Right renal cortex interstitium (tissue), 3 donors: ENCODE results near the gene CDHR3. TPM values are rescaled to one million over a fixed set of nuclear protein-coding genes. Genes with fewer than 3 reads are reported as not detected.

Source experiments
- DNase-seq, 3 donors: peaks; one replicate each; pipeline ENCODE4 v3.0.0-alpha.2; 2013; ENCODE audit warnings: low read depth in 3 of 3, low spot score in 2 of 3
- polyA plus RNA-seq, 3 donors: library from polyadenylated mRNA; unstranded; fragments of 120-200 nt; gene quantifications; one replicate each; pipeline ENCODE4 v1.2.1, GENCODE V29; 2013; ENCODE audit not compliant: insufficient read length in 3 of 3

The CDHR3 gene
- polyA plus RNA-seq, 3 donors: 4.8 to 5.9 (median 5.0) TPM

GRCh38 chr7:106061301-106061979 lies 98.4 kb downstream of the CDHR3 start:
- no peak for DNase-seq

GRCh38 chr7:106062006-106062405 lies 98.9 kb downstream of the CDHR3 start:
- DNase-seq: no peak

GRCh38 chr7:106062521-106062931 lies 99.5 kb downstream of the CDHR3 start:
- DNase-seq: no peak

GRCh38 chr7:106063024-106063423 lies 100.0 kb downstream of the CDHR3 start:
- no peak for DNase-seq

DNA sequence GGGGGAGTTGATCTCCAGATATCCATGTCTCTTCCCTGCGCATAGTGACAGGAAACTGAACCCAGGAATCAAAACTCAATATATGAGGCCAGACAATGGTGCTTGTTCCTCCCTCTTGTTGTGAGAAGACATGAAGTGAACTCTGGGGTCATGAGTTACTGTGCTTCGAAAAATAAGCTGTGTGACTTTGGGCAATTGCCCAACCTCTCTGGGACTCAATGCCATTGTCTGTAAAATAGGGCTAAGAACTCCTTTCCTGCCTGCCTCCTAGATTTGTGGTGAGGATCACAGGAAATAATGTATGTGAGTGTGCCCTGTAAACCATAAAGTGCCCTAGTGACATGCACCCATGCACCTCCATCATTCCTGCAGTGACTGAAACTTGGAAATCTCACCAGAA lies 100.6 kb downstream of the CDHR3 start:
- DNase-seq: no peak

- DNase-seq: no peak
Measured at GRCh38 chr7:106064316-106064715, 101.3 kb downstream of the CDHR3 start.

GRCh38 chr7:106064771-106065574 lies 101.9 kb downstream of the CDHR3 start:
- no peak for DNase-seq

DNA sequence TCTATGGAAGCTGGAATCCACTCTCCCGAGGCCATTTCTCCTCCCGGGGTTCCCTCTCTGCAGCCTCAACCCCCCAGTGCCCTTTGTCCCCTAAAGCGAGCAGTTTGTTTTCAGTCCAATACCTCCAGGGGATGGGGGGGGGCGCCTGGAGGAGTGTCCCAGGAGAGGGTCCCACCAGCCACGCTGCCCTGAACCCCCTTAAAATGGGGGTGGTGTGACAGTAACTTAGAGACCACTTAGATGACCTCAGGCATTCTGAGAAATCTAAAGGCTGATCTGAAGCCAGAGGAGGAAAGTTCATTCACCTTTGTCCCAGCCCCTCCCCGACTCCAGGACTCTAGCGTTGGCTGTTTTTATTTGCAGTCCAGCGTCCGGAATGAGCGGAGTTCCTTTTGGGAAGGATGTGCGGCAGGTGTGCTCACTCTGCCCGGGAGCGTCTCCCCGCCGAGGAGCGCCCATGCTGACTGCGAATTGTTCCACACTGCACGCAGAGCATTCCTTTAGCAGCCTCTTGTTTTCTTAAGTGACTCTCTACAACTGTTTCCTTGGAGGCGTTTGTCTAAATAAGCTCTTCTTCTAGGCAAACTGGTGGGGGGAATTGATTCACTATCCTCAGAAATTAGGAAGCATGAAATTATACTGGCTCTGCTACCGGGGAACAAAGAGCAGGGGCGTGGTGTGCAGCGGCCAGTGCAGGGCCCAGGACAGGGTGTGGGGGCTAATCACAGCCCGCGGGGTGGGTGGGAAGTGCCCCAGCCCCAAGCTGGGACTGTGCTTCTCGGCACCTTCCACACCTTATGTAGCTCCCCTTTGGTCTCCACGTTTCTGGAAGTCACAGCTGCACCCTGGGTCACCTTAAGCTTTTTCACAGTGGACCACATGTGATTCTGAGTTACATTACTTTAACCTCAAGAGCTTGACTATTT lies 102.8 kb downstream of the CDHR3 start:
- DNase-seq: no peak

GRCh38 chr7:106067678-106068077 lies 104.6 kb downstream of the CDHR3 start:
- DNase-seq: no peak

GRCh38 chr7:106068538-106068961 lies 105.5 kb downstream of the CDHR3 start:
- no peak for DNase-seq

DNA sequence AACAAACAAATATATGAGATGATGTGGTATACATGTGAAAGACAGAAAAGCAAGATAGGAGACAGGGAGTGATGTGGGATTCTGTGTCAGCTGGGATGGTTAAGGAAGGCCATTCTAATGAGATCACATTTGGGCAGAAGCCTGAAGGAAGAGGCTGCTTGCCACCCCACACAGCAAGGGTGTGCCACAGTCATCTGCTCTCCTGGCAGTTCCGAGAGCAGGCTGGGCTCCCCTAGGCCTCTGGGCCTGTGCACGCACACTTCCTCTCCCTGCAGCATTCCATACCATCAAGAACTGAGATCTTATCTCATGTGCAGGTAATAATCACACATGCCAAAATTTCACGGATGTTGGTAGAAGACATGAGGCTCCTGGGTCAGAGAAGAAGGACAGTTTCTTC lies 105.9 kb downstream of the CDHR3 start:
- DNase-seq: no peak

- DNase-seq: no peak
Measured at GRCh38 chr7:106069471-106070200, 106.6 kb downstream of the CDHR3 start.

GRCh38 chr7:106070201-106070551 lies 107.1 kb downstream of the CDHR3 start:
- DNase-seq: no peak

GRCh38 chr7:106070567-106071254 lies 107.6 kb downstream of the CDHR3 start:
- no peak for DNase-seq

DNA sequence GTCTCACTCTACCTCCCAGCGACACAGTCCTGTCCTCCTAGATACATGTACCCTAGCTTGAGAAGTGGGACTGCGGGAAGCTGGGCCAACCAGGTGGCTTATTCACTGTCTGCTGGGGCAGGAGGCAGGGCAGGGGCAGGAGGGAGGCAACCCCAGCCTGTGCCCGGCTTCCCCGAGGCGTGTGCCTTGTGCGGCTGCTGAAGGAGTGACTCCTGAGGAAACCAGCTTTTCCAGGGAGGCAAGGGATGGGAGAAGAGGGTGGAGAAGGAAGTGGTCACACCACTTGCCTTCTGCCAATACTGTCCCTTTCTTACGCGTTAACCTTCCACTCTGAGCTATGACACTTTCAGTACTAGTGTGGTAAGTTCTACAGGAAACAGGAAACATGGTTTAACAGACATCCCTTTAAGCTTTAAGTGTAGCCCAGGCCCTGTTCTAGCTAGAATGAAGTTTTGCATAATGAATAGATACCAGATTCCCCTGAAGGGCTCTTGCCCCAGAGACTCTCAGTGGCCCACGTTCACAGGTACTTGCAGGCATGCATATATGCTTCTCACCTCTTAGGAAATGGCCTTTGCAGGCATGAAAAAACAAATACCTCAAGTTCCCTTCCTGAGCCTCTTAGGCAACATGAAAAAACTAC lies 108.4 kb downstream of the CDHR3 start:
- no peak for DNase-seq

DNA sequence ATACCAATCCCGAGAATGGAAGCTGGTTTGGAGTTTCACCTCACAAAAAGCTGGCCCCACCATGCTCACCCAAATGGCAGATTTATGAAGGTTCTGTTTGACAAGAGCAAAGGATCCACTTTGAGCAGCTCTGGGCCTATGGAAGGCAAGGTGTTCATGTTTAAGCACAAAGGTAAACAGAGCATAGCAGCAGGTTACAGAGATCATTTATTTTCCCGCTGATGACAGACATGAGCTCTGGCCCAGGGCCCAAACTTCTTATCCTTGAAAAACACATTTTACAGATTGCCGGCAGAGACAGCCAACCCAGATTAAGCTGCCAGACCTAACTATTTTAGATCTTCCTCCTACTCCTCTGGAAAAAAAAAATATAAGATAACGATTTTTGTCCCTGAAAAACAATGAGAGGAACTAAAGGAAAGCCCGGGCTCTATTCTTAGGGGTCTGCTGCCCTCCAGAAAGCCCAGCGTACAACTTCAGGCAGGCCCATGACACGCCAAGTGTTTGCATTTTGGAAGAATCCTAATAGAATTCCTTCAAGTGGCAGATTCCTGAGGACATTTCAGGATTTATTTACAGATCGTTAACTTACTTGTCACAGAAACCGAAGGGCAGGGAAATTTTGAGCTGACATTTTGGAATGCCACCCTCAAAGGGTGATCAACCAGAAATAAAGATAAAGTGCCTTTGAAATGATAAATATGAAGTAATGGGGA lies 109.1 kb downstream of the CDHR3 start:
- no peak for DNase-seq

- no peak for DNase-seq
Measured at GRCh38 chr7:106072715-106073091, 109.6 kb downstream of the CDHR3 start.

DNA sequence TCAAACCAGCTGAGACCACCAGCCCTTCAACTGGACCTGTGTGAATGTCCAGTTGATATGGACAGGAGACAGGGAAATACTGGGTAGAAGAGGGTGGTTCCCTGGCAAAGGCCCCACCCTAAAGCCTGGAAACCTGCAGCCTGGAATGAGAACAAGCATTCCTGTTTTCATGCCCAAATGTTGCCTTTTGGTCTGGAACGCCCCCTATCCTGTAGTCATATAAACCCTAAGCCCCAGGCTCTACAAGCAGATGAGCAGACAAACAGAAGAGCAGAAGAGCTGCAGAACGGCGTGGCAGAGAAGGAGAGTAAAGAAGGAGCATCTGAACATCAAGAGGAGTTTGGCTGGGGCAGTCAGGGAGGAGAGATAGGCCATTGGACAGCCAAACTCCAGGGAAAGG lies 110.6 kb downstream of the CDHR3 start:
- DNase-seq: no peak

- DNase-seq: no peak
Measured at GRCh38 chr7:106074257-106074656, 111.2 kb downstream of the CDHR3 start.
